GM18909 (cell line): Measurements from ENCODE around the gene SECISBP2.
"Not testable (repeated sequence)": the region's sequence is repeated elsewhere in the genome, so short reads cannot be mapped to it uniquely, and the experiment has no call there.

Source experiments
- ATAC-seq: cut with Tn5 transposase; IDR thresholded peaks from one replicate; pipeline ENCODE4 v1.9.1; 2021; ENCODE audit warnings: mild to moderate bottlenecking; ENCODE audit not compliant: unreplicated experiment, poor library complexity

SECISBP2 gene

GRCh38 chr9:89309608-89310474 is 8.5 kb upstream of the SECISBP2 start:
- no peak for ATAC-seq

- peak; percentile 93 for ATAC-seq
These were observed 7.6 kb upstream of the SECISBP2 start, which contains the start of gene CKS2 for GRCh38 chr9:89310475-89311345. Gene CKS2 (plus strand): TSS chr9:89311195. CDS start chr9:89311293, 98 bp downstream.

GRCh38 chr9:89311346-89312221 is 6.7 kb upstream of the SECISBP2 start:
- peak; percentile 1 for ATAC-seq

GRCh38 chr9:89312222-89312571 is 6.1 kb upstream of the SECISBP2 start:
- ATAC-seq = no peak

- no peak for ATAC-seq
These were observed 4.5 kb upstream of the SECISBP2 start for GRCh38 chr9:89313842-89314241.

GRCh38 chr9:89314955-89315354 is 3.3 kb upstream of the SECISBP2 start:
- no peak for ATAC-seq

GRCh38 chr9:89315482-89315881 is 2.8 kb upstream of the SECISBP2 start:
- ATAC-seq = no peak

- ATAC-seq = no peak
These were observed 1.0 kb upstream of the SECISBP2 start for GRCh38 chr9:89317282-89317681.

- no peak for ATAC-seq
These were observed 960 bp downstream of the SECISBP2 start for GRCh38 chr9:89319015-89319905.

- ATAC-seq = no peak
These were observed 5.1 kb downstream of the SECISBP2 start for GRCh38 chr9:89323390-89323789.

GRCh38 chr9:89325733-89326132 is 7.4 kb downstream of the SECISBP2 start:
- ATAC-seq = no peak

GRCh38 chr9:89328064-89328463 is 9.8 kb downstream of the SECISBP2 start:
- no peak for ATAC-seq

- no peak for ATAC-seq
These were observed 11.6 kb downstream of the SECISBP2 start for GRCh38 chr9:89329917-89330316.

GRCh38 chr9:89330513-89330912 is 12.2 kb downstream of the SECISBP2 start:
- no peak for ATAC-seq

GRCh38 chr9:89339807-89340206 is 21.5 kb downstream of the SECISBP2 start:
- no peak for ATAC-seq

GRCh38 chr9:89340332-89340731 is 22.0 kb downstream of the SECISBP2 start:
- ATAC-seq = peak; percentile 69

- ATAC-seq = no peak
These were observed 23.9 kb downstream of the SECISBP2 start for GRCh38 chr9:89342213-89342612.

GRCh38 chr9:89342948-89343347 is 24.6 kb downstream of the SECISBP2 start:
- ATAC-seq = no peak

- not testable (repeated sequence) for ATAC-seq
These were observed 25.5 kb downstream of the SECISBP2 start for GRCh38 chr9:89343812-89344211.
